A549 treated with GW870086 at 1 μM for 4 hours (cell line): Measurements from ENCODE around the gene ABL2. TPM values are rescaled to one million over a fixed set of nuclear protein-coding genes. Genes with fewer than 3 reads are reported as not detected.

Source experiments
- total RNA-seq: library from RNA; stranded (reverse); fragments of 200-300 nt; extraction: Qiagen RNA extraction; gene quantifications from 5 replicates; pipeline ENCODE4 v1.2.3, GENCODE V29; 2022; ENCODE audit warnings: low read depth

Gene ABL2
- 15.0 to 22.0 TPM (median 18.3 TPM) in 5 replicates for total RNA-seq

GRCh38 chr1:179229214-179230140 lies at the start of gene ABL2:
Gene ABL2, minus strand, starts transcription at chr1:179229677. Its CDS starts 280 bp downstream, at chr1:179229397.

GRCh38 chr1:179081687-179082332 lies 147.7 kb downstream of the ABL2 start, which contains the start of gene TOR3A:
Gene TOR3A, plus strand, starts transcription at chr1:179082070. Its CDS starts 59 bp downstream, at chr1:179082129.

Other genes starting within 250 kb of the ABL2 start
- 15.9 to 22.7 TPM (median 19.7 TPM) in 5 replicates for gene FAM20B, start 203.8 kb downstream of the ABL2 start, total RNA-seq
- 40.3 to 45.8 TPM (median 43.2 TPM) in 5 replicates for gene TOR3A, start 147.6 kb downstream of the ABL2 start, total RNA-seq
- 15.7 to 33.8 TPM (median 30.4 TPM) in 5 replicates for gene SOAT1, start 64.1 kb upstream of the ABL2 start, total RNA-seq
- gene AXDND1, start 136.3 kb upstream of the ABL2 start, total RNA-seq, result 0.16 to 0.51 TPM (median 0.33 TPM) in 4 of 5 replicates, not detected in the other